ENCODE results near the gene NLN. TPM values are rescaled to one million over a fixed set of nuclear protein-coding genes. Genes with fewer than 3 reads are reported as not detected.

NLN gene
- total RNA-seq, 1 experiment from 2014 or later, result 42.1 TPM

GRCh38 chr5:65790371-65791163 is 68.6 kb downstream of the NLN start:
- Mint-ChIP-seq H3K36me3 (ENCODE audit: insufficient read depth, unreplicated experiment) (peaks cover 27% of the 10 kb centered on the region), H3K4me1 (ENCODE audit: insufficient read depth, unreplicated experiment) (no peaks in the 10 kb centered on the region), H3K4me3 (ENCODE audit: unreplicated experiment) (no peak overlapping the region), H3K27me3 (ENCODE audit: insufficient read depth, unreplicated experiment) (no peaks in the 10 kb centered on the region), H3K9me3 (ENCODE audit: unreplicated experiment) (no peaks in the 10 kb centered on the region), H3K27ac (ENCODE audit: low read depth, unreplicated experiment) (no peak overlapping the region)
- TF ChIP-seq, protein P1, sequence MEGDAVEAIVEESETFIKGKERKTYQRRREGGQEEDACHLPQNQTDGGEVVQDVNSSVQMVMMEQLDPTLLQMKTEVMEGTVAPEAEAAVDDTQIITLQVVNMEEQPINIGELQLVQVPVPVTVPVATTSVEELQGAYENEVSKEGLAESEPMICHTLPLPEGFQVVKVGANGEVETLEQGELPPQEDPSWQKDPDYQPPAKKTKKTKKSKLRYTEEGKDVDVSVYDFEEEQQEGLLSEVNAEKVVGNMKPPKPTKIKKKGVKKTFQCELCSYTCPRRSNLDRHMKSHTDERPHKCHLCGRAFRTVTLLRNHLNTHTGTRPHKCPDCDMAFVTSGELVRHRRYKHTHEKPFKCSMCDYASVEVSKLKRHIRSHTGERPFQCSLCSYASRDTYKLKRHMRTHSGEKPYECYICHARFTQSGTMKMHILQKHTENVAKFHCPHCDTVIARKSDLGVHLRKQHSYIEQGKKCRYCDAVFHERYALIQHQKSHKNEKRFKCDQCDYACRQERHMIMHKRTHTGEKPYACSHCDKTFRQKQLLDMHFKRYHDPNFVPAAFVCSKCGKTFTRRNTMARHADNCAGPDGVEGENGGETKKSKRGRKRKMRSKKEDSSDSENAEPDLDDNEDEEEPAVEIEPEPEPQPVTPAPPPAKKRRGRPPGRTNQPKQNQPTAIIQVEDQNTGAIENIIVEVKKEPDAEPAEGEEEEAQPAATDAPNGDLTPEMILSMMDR (IDR thresholded peaks at IDR 0.05; ENCODE audit: unreplicated experiment), result no peak
- POLR2A ChIA-PET, result no interaction called here
- intact Hi-C loops (cut with micrococcal nuclease), result no loop called here
- no TSS peak for BruUV-seq (replicated peaks)
- DNase-seq (ENCODE audit: unreplicated experiment), result no peak
- CTCF ChIA-PET, result no interaction called here

DNA sequence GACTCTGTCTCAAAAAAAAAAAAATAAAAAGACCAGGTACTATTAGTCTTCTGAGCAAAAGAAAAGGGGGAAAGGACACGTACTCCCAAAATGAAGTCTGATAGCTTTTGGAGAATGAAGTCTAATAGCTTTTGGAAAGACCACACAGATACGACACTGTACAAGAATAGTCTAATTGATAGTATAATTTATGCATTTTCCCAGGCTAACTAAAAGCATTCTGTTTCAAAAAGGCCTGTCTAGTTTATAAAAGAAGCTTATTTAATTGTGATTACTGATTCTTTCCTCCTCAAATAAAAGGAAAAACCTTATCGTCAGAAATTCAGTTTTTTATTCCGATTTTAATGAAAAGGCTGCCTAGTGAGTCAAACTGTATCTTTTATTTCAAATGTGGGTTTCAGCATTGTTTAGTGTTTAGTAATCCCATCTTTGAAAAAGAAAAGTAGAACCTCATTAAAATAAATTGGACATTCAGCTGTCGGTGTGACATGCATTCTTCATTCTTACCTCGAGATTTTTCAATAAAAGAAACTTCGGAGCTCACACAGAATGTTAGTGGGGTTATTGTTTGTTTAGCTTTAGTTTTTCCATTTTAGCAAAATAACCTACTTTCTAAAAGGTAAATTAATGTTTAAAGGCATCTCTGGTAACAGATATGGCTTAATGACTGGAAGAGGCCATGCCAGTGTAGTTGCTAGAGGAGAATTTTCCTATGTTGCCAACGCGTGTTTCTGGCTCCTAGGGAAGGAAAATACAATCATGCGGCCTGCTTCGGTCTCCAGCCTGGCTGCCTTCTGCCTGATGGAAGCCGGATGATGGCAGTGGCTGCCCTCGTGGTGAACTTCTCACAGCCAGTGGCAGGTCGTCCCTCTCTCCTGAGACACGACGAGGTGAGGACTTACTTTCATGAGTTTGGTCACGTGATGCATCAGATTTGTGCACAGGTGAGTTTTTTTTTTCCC is 70.0 kb downstream of the NLN start:
- no peaks in the 10 kb centered on the region for H3K27me3 Mint-ChIP-seq (ENCODE audit: insufficient read depth, unreplicated experiment)
- no peak overlapping the region for H3K27ac Mint-ChIP-seq (ENCODE audit: low read depth, unreplicated experiment)
- no peaks in the 10 kb centered on the region for H3K4me1 Mint-ChIP-seq (ENCODE audit: insufficient read depth, unreplicated experiment)
- H3K9me3 Mint-ChIP-seq (ENCODE audit: unreplicated experiment), result no peaks in the 10 kb centered on the region
- POLR2A ChIA-PET, result interaction anchor here (1.2 kb wide), 1 partner anchor 134 kb away, joined by 4 read pairs; no protein-coding TSS in a partner anchor
- no peak for DNase-seq (ENCODE audit: unreplicated experiment)
- CTCF ChIA-PET, result interaction anchor here (0.6 to 1.5 kb wide), 3 partner anchors 25 to 74 kb away, joined by 3 to 6 read pairs (median 4); no protein-coding TSS in a partner anchor
- intact Hi-C loops (cut with micrococcal nuclease), result no loop called here
- no TSS peak for BruUV-seq (replicated peaks)
- TF ChIP-seq, protein P1 (IDR thresholded peaks at IDR 0.05; ENCODE audit: unreplicated experiment), result no peak
- H3K4me3 Mint-ChIP-seq (ENCODE audit: unreplicated experiment), result no peak overlapping the region
- H3K36me3 Mint-ChIP-seq (ENCODE audit: insufficient read depth, unreplicated experiment), result peaks cover 27% of the 10 kb centered on the region

GRCh38 chr5:65796269-65796668 is 74.3 kb downstream of the NLN start:
- no TSS peak for BruUV-seq (replicated peaks)
- H3K36me3 Mint-ChIP-seq (ENCODE audit: insufficient read depth, unreplicated experiment), result peaks cover 13% of the 10 kb centered on the region
- H3K27me3 Mint-ChIP-seq (ENCODE audit: insufficient read depth, unreplicated experiment), result no peaks in the 10 kb centered on the region
- TF ChIP-seq, protein P1 (IDR thresholded peaks at IDR 0.05; ENCODE audit: unreplicated experiment), result no peak
- no peak overlapping the region for H3K4me3 Mint-ChIP-seq (ENCODE audit: unreplicated experiment)
- ChIA-PET POLR2A (no interaction called here), CTCF (interaction anchor here (0.7 kb wide), 1 partner anchor 366 kb away, joined by 3 read pairs; no protein-coding TSS in a partner anchor)
- H3K27ac Mint-ChIP-seq (ENCODE audit: low read depth, unreplicated experiment), result no peak overlapping the region
- H3K4me1 Mint-ChIP-seq (ENCODE audit: insufficient read depth, unreplicated experiment), result no peaks in the 10 kb centered on the region
- H3K9me3 Mint-ChIP-seq (ENCODE audit: unreplicated experiment), result no peaks in the 10 kb centered on the region
- DNase-seq (ENCODE audit: unreplicated experiment), result no peak
- intact Hi-C loops (cut with micrococcal nuclease), result no loop called here

All from MCF 10A (cell line).